Spinal cord (tissue), 10 donors: ENCODE results near the gene ATP6V0D1. TPM values are rescaled to one million over a fixed set of nuclear protein-coding genes. Genes with fewer than 3 reads are reported as not detected.

Source experiments
- DNase-seq, 6 donors: peaks; one replicate each; pipeline versions ENCODE4 v3.0.0 to v3.0.0-alpha.2; 2013 to 2015; ENCODE audit warnings: low spot score in 6 of 6, low read depth in 4 of 6
- H3K27ac ChIP-seq: one replicate; pipeline ENCODE4 v1.5.1; 2013; ENCODE audit warnings: low read depth, low read length, control low read depth
- H3K27me3 ChIP-seq: one replicate; pipeline ENCODE4 v1.6.1; 2013; ENCODE audit warnings: low read length; ENCODE audit not compliant: control insufficient read depth, insufficient read depth
- H3K36me3 ChIP-seq: one replicate; pipeline ENCODE4 v1.6.1; 2013; ENCODE audit warnings: low read length; ENCODE audit not compliant: control insufficient read depth, insufficient read depth
- H3K4me1 ChIP-seq: one replicate; pipeline ENCODE4 v1.6.1; 2013; ENCODE audit warnings: low read length; ENCODE audit not compliant: control insufficient read depth, insufficient read depth
- H3K4me3 ChIP-seq: one replicate; pipeline ENCODE4 v1.5.1; 2013; ENCODE audit warnings: low read depth, low read length, control low read depth
- H3K9me3 ChIP-seq: one replicate; pipeline ENCODE4 v1.6.1; 2013; ENCODE audit warnings: low read length; ENCODE audit not compliant: control insufficient read depth, insufficient read depth
- WGBS: methylation state at CpG from one replicate; pipeline ENCODE4 v1.1.5; 2013; ENCODE audit warnings: missing lambda C conversion rate; ENCODE audit not compliant: insufficient coverage; 5-methylcytosine and 5-hydroxymethylcytosine counted together
- polyA plus RNA-seq, 2 donors: library from polyadenylated mRNA; unstranded; fragments of 120-200 nt; gene quantifications; one replicate each; pipeline ENCODE4 v1.2.1, GENCODE V29; 2013; ENCODE audit not compliant: insufficient read length in 2 of 2
- total RNA-seq, 2 donors: library from RNA; depleted of rRNA in 1 of 2; stranded (reverse); fragments of 120-200 nt in 1 of 2; fragments of >200 nt in 1 of 2; gene quantifications; one replicate each; pipeline versions ENCODE4 v1.2.3 to v1.2.4, GENCODE V29; 2013 to 2014
- donor health status: healthy.

Gene ATP6V0D1
- total and polyA plus RNA-seq, 4 donors, result 97.3 to 177 (median 144) TPM

- peak in 2 of 6 donors; percentile 53 to 61 for DNase-seq
- Histone ChIP-seq H3K27me3 (no peaks in the 10 kb centered on the region), H3K9me3 (no peaks in the 10 kb centered on the region), H3K4me3 (no peak overlapping the region), H3K27ac (no peak overlapping the region), H3K36me3 (peaks cover 92% of the 10 kb centered on the region), H3K4me1 (peaks cover 33% of the 10 kb centered on the region)
- WGBS, result 71% methylated on average over 17 of the region's 17 CpGs
Observed at GRCh38 chr16:67441271-67441753, 39.6 kb downstream of the ATP6V0D1 start.

GRCh38 chr16:67438824-67439393 lies 42.0 kb downstream of the ATP6V0D1 start:
- no peak for DNase-seq
- Histone ChIP-seq H3K9me3 (no peaks in the 10 kb centered on the region), H3K27ac (no peak overlapping the region), H3K36me3 (peaks cover 83% of the 10 kb centered on the region), H3K27me3 (no peaks in the 10 kb centered on the region), H3K4me3 (no peak overlapping the region), H3K4me1 (peaks cover 14% of the 10 kb centered on the region)
- WGBS, result 88% methylated on average over 19 of the region's 19 CpGs

GRCh38 chr16:67438098-67438791 lies 42.7 kb downstream of the ATP6V0D1 start:
- Histone ChIP-seq H3K4me1 (peaks cover 14% of the 10 kb centered on the region), H3K4me3 (no peak overlapping the region), H3K27me3 (no peaks in the 10 kb centered on the region), H3K9me3 (no peaks in the 10 kb centered on the region), H3K36me3 (peaks cover 80% of the 10 kb centered on the region), H3K27ac (no peak overlapping the region)
- WGBS, result 96% methylated on average over 14 of the region's 20 CpGs
- DNase-seq, result no peak

- Histone ChIP-seq H3K36me3 (peaks cover 80% of the 10 kb centered on the region), H3K27me3 (no peaks in the 10 kb centered on the region), H3K9me3 (no peaks in the 10 kb centered on the region), H3K4me1 (peaks cover 14% of the 10 kb centered on the region), H3K27ac (no peak overlapping the region), H3K4me3 (no peak overlapping the region)
- no peak for DNase-seq
- 67% methylated on average over 3 of the region's 4 CpGs for WGBS
Observed at GRCh38 chr16:67437513-67437912, 43.4 kb downstream of the ATP6V0D1 start.

GRCh38 chr16:67436640-67437193 lies 44.2 kb downstream of the ATP6V0D1 start:
- Histone ChIP-seq H3K4me3 (no peak overlapping the region), H3K27ac (no peak overlapping the region), H3K4me1 (peaks cover 15% of the 10 kb centered on the region), H3K36me3 (peaks cover 74% of the 10 kb centered on the region), H3K27me3 (no peaks in the 10 kb centered on the region), H3K9me3 (no peaks in the 10 kb centered on the region)
- DNase-seq, result no peak
- WGBS, result 94% methylated on average over 23 of the region's 23 CpGs

- no peaks in the 10 kb centered on the region for H3K27me3 ChIP-seq
- H3K9me3 ChIP-seq, result no peaks in the 10 kb centered on the region
- H3K36me3 ChIP-seq, result peaks cover 64% of the 10 kb centered on the region
- DNase-seq, result no peak
- H3K4me3 ChIP-seq, result no peak overlapping the region
- 90% methylated on average over 16 of the region's 16 CpGs for WGBS
- H3K4me1 ChIP-seq, result peaks cover 15% of the 10 kb centered on the region
- H3K27ac ChIP-seq, result no peak overlapping the region
Observed at GRCh38 chr16:67435758-67436164, 45.2 kb downstream of the ATP6V0D1 start.

GRCh38 chr16:67433131-67433719 lies 47.7 kb downstream of the ATP6V0D1 start:
- 89% methylated on average over 5 of the region's 5 CpGs for WGBS

GRCh38 chr16:67432506-67432890 lies 48.5 kb downstream of the ATP6V0D1 start:
- 84% methylated on average over 5 of the region's 5 CpGs for WGBS
- peaks cover 23% of the 10 kb centered on the region for H3K4me1 ChIP-seq
- H3K27ac ChIP-seq, result no peak overlapping the region
- no peaks in the 10 kb centered on the region for H3K9me3 ChIP-seq
- H3K36me3 ChIP-seq, result peaks cover 33% of the 10 kb centered on the region
- no peak overlapping the region for H3K4me3 ChIP-seq
- peaks cover 26% of the 10 kb centered on the region for H3K27me3 ChIP-seq
- no peak for DNase-seq

More at GRCh38 chr16:67433131-67433719, 47.7 kb downstream of the ATP6V0D1 start:
- no peak overlapping the region for H3K4me3 ChIP-seq
- H3K9me3 ChIP-seq, result no peaks in the 10 kb centered on the region
- peaks cover 18% of the 10 kb centered on the region for H3K4me1 ChIP-seq
- H3K27me3 ChIP-seq, result peaks cover 22% of the 10 kb centered on the region
- H3K36me3 ChIP-seq, result peaks cover 40% of the 10 kb centered on the region
- no peak overlapping the region for H3K27ac ChIP-seq
- DNase-seq, result no peak

GRCh38 chr16:67431775-67432505 lies 49.0 kb downstream of the ATP6V0D1 start:
- H3K9me3 ChIP-seq, result no peaks in the 10 kb centered on the region
- H3K4me3 ChIP-seq, result peak overlapping the region; percentile 4
- peaks cover 27% of the 10 kb centered on the region for H3K36me3 ChIP-seq
- peaks cover 23% of the 10 kb centered on the region for H3K4me1 ChIP-seq
- no peak for DNase-seq
- 43% methylated on average over 8 of the region's 13 CpGs for WGBS
- no peak overlapping the region for H3K27ac ChIP-seq
- H3K27me3 ChIP-seq, result peaks cover 26% of the 10 kb centered on the region
